ENCODE results near the gene EMD.
"Not testable (repeated sequence)": the region's sequence is repeated elsewhere in the genome, so short reads cannot be mapped to it uniquely, and the experiment has no call there.

Gene EMD

GRCh38 chrX:154396363-154396762 lies 17.3 kb downstream of the EMD start:
- DNase-seq (ENCODE audit: low spot score): peak; percentile 3
- not testable (repeated sequence) for FAIRE-seq

- peak; percentile 41 for DNase-seq (ENCODE audit: low spot score)
Measured at GRCh38 chrX:154396973-154397887, 18.1 kb downstream of the EMD start.

GRCh38 chrX:154397888-154398667 lies 19.0 kb downstream of the EMD start, which contains the start of gene RPL10:
TSS of gene RPL10 (plus strand) at chrX:154398377. CDS start at chrX:154398520, 143 bp downstream.
- DNase-seq (ENCODE audit: low spot score) (peak; percentile 97), FAIRE-seq (peak; percentile 85)

More at GRCh38 chrX:154396973-154397887, 18.1 kb downstream of the EMD start:
- no peak for FAIRE-seq

GRCh38 chrX:154398668-154399526 lies 19.8 kb downstream of the EMD start:
- DNase-seq (ENCODE audit: low spot score): peak; percentile 69
- FAIRE-seq: no peak

GRCh38 chrX:154399527-154400368 lies 20.7 kb downstream of the EMD start:
- FAIRE-seq: no peak

GRCh38 chrX:154400369-154400817 lies 21.3 kb downstream of the EMD start:
- not testable (repeated sequence) for FAIRE-seq; DNase-seq (ENCODE audit: low spot score)

More at GRCh38 chrX:154399527-154400368, 20.7 kb downstream of the EMD start:
- peak; percentile 10 for DNase-seq (ENCODE audit: low spot score)

GRCh38 chrX:154401045-154401799 lies 22.1 kb downstream of the EMD start:
- FAIRE-seq (no peak), DNase-seq (ENCODE audit: low spot score) (peak; percentile 34)

- FAIRE-seq (no peak), DNase-seq (ENCODE audit: low spot score) (peak; percentile 12)
Measured at GRCh38 chrX:154401918-154402621, 23.0 kb downstream of the EMD start.

- DNase-seq (ENCODE audit: low spot score) (no peak), FAIRE-seq (no peak)
Measured at GRCh38 chrX:154402622-154403127, 23.6 kb downstream of the EMD start.

GRCh38 chrX:154403192-154403591 lies 24.1 kb downstream of the EMD start:
- no peak for DNase-seq (ENCODE audit: low spot score)

GRCh38 chrX:154403858-154404257 lies 24.8 kb downstream of the EMD start:
- FAIRE-seq (no peak), DNase-seq (ENCODE audit: low spot score) (no peak)

More at GRCh38 chrX:154403192-154403591, 24.1 kb downstream of the EMD start:
- no peak for FAIRE-seq

- DNase-seq (ENCODE audit: low spot score) (no peak), FAIRE-seq (no peak)
Measured at GRCh38 chrX:154404625-154405192, 25.6 kb downstream of the EMD start.

- FAIRE-seq: no peak
- no peak for DNase-seq (ENCODE audit: low spot score)
Measured at GRCh38 chrX:154408659-154409221, 29.6 kb downstream of the EMD start.

- DNase-seq (ENCODE audit: low spot score): peak; percentile 84
- peak; percentile 93 for FAIRE-seq
Measured at GRCh38 chrX:154409222-154409871, 30.3 kb downstream of the EMD start, which contains the start of gene DNASE1L1. TSS of gene DNASE1L1 (minus strand) at chrX:154409254. CDS start at chrX:154405568, 3,686 bp downstream.

- peak; percentile 25 for DNase-seq (ENCODE audit: low spot score)
- no peak for FAIRE-seq
Measured at GRCh38 chrX:154411981-154412340, 32.9 kb downstream of the EMD start.

- DNase-seq (ENCODE audit: low spot score) (no peak), FAIRE-seq (no peak)
Measured at GRCh38 chrX:154412468-154412867, 33.4 kb downstream of the EMD start.

GRCh38 chrX:154413142-154413541 lies 34.0 kb downstream of the EMD start:
- no peak for FAIRE-seq
- no peak for DNase-seq (ENCODE audit: low spot score)

Measured in RCC 7860 (cell line).